HG02938 (cell line): ENCODE measurements around the gene GART.

Source experiments
- ATAC-seq: cut with Tn5 transposase; IDR thresholded peaks from one replicate; pipeline ENCODE4 v1.9.1; 2021; ENCODE audit warnings: mild to moderate bottlenecking, moderate library complexity; ENCODE audit not compliant: unreplicated experiment

The GART gene

DNA sequence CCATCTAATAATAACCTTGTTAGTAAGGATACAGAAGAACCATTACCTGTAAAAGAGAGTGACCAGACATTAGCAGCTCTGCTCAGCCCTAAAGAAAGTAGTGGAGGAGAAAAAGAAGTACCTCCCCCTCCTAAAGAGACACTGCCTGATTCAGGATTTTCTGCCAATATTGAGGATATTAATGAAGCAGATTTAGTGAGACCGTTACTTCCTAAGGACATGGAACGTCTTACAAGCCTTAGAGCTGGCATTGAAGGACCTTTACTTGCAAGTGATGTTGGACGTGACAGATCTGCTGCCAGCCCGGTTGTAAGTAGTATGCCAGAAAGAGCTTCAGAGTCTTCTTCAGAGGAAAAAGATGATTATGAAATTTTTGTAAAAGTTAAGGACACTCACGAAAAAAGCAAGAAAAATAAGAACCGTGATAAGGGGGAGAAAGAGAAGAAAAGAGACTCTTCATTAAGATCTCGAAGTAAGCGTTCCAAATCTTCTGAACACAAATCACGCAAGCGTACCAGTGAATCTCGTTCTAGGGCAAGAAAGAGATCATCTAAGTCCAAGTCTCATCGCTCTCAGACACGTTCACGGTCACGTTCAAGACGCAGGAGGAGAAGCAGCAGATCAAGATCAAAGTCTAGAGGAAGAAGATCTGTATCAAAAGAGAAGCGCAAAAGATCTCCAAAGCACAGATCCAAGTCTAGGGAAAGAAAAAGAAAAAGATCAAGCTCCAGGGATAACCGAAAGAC is 12.5 kb upstream of the GART start:
- ATAC-seq = no peak

DNA sequence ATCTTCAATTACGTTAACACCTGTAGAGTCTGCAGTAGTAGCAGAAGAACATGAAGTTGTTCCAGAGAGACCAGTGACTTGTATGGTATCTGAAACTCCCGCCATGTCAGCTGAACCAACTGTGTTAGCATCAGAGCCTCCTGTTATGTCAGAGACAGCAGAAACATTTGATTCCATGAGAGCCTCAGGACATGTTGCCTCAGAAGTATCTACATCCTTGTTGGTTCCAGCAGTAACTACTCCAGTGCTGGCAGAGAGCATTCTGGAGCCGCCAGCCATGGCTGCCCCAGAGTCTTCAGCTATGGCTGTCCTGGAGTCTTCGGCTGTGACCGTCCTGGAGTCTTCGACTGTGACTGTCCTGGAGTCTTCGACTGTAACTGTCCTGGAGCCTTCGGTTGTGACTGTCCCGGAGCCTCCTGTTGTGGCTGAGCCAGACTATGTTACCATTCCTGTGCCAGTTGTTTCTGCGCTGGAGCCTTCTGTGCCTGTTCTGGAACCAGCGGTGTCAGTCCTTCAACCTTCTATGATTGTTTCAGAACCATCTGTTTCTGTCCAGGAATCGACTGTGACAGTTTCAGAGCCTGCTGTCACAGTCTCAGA is 11.2 kb upstream of the GART start:
- ATAC-seq = no peak

DNA sequence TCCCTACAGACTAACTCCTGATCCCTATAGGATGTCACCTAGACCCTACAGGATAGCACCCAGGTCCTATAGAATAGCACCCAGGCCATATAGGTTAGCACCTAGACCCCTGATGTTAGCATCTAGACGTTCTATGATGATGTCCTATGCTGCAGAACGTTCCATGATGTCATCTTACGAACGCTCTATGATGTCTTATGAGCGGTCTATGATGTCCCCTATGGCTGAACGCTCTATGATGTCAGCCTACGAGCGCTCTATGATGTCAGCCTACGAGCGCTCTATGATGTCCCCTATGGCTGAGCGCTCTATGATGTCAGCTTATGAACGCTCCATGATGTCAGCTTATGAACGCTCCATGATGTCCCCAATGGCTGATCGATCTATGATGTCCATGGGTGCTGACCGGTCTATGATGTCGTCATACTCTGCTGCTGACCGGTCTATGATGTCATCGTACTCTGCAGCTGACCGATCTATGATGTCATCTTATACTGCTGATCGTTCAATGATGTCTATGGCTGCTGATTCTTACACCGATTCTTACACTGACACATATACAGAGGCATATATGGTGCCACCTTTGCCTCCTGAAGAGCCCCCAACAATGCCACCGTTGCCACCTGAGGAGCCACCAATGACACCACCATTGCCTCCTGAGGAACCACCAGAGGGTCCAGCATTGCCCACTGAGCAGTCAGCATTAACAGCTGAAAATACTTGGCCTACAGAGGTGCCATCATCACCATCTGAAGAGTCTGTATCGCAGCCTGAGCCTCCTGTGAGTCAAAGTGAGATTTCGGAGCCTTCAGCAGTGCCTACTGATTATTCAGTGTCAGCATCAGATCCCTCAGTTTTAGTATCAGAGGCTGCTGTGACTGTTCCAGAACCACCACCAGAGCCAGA is 10.4 kb upstream of the GART start:
- no peak for ATAC-seq

DNA sequence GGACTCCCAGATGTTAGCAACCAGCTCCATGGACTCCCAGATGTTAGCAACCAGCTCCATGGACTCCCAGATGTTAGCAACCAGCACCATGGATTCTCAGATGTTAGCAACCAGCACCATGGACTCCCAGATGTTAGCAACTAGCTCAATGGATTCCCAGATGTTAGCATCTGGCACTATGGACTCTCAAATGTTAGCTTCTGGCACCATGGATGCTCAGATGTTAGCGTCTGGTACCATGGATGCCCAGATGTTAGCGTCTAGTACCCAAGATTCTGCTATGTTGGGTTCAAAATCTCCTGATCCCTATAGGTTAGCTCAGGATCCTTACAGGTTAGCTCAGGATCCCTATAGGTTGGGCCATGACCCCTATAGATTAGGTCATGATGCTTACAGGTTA is 9.7 kb upstream of the GART start:
- no peak for ATAC-seq

DNA sequence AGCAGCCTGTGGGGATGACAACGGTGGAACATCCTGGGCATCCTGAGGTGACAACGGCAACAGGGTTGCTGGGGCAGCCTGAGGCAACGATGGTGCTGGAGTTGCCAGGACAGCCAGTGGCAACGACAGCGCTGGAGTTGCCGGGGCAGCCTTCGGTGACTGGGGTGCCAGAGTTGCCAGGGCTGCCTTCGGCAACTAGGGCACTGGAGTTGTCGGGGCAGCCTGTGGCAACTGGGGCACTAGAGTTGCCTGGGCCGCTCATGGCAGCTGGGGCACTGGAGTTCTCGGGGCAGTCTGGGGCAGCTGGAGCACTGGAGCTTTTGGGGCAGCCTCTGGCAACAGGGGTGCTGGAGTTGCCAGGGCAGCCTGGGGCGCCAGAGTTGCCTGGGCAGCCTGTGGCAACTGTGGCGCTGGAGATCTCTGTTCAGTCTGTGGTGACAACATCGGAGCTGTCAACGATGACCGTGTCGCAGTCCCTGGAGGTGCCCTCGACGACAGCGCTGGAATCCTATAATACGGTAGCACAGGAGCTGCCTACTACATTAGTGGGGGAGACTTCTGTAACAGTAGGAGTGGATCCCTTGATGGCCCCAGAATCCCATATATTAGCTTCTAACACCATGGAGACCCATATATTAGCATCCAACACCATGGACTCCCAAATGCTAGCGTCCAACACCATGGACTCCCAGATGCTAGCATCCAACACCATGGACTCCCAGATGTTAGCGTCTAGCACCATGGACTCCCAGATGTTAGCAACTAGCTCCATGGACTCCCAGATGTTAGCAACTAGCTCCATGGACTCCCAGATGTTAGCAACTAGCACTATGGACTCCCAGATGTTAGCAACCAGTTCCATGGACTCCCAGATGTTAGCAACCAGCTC is 9.1 kb upstream of the GART start:
- no peak for ATAC-seq

DNA sequence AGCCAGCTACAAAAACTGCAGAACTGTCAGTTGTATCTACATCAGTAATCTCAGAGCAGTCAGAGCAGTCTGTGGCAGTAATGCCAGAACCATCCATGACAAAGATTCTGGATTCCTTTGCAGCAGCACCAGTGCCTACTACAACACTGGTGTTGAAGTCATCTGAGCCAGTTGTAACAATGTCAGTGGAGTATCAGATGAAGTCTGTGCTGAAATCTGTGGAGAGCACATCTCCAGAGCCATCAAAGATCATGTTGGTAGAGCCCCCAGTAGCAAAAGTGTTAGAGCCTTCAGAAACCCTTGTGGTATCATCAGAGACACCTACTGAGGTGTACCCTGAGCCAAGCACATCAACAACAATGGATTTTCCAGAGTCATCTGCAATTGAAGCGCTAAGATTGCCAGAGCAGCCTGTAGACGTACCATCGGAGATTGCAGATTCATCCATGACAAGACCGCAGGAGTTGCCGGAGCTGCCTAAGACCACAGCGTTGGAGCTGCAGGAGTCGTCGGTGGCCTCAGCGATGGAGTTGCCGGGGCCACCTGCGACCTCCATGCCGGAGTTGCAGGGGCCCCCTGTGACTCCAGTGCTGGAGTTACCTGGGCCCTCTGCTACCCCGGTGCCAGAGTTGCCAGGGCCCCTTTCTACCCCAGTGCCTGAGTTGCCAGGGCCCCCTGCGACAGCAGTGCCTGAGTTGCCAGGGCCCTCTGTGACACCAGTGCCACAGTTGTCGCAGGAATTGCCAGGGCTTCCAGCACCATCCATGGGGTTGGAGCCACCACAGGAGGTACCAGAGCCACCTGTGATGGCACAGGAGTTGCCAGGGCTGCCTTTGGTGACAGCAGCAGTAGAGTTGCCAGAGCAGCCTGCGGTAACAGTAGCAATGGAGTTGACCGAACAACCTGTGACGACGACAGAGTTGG is 8.2 kb upstream of the GART start:
- no peak for ATAC-seq

DNA sequence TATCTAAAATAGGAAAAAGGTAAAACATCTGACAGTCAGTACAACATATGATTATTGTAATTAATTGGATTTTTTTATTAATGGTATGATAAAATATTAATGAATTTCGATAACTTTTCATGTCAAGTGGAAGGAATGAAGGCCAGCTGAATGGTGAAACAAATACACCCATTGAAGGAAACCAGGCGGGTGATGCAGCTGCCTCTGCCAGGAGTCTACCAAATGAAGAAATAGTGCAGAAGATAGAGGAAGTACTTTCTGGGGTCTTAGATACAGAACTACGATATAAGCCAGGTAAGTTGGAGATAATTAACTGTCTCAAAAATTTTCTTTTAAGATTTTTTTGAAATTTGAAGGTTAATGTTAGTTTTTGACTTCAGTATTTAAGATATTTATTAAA is 4.2 kb upstream of the GART start:
- no peak for ATAC-seq

DNA sequence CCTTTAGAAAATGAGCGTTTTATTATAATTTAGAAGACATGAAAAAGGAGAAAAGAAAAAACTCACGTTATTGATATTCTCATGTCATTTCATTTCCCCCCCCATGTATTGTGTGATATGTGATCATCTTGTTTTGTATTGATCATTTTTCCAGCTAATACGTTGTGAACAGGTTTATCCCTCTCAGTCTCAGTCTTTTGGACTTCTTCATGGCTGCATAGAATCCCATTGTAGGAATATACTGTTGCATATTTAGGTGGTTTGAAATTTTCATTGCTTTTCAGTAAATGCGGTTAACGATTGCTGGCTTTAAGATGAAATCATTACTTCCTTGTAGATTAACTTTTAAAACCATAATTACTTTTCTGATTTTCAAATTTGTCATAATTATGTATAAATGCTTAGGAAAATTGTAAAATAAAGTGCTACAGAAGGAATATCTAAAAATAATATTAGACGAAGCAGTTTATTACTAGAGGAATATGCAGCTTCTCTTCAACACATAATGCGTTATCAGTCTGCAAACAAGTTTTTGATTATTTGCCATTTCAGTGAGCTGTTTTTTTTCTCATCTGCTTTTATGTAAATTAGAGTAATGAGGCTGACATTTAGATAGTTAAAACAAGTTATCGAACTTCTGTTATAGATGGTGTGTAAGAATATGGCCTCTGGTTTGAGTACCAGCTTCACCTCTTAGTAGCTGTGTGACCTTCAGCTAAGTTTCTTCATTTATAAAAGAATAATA is 2.7 kb upstream of the GART start:
- no peak for ATAC-seq

DNA sequence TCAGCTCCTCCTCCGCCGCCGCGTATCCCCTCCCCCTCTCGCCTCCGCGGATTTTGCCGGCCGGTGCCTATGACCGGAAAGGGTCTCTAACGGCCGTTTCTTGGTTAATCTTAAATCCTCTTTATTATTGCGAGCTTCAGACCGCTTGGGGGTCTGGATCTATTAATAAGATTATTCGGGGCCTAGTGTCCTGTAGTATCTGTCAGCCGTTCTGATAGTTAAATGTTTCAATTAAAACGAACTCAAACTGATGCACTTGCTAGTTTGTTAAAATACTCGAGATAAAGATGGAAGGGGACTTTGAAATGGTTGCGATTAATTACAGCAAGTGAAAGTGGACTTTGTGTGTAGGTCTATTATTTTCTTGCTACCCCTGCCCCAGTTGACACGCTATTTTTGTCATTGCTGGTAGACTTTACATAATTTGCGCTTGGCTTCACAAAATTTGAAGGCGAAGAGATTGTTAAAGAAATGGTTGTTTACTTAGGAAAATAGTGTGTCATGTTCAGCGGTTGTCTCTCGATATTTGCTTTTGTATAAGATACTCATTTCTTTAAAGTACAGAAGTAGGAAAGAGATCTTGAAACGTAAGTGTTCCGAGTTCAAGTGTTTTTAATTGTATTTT is 1.7 kb upstream of the GART start:
- no peak for ATAC-seq

DNA sequence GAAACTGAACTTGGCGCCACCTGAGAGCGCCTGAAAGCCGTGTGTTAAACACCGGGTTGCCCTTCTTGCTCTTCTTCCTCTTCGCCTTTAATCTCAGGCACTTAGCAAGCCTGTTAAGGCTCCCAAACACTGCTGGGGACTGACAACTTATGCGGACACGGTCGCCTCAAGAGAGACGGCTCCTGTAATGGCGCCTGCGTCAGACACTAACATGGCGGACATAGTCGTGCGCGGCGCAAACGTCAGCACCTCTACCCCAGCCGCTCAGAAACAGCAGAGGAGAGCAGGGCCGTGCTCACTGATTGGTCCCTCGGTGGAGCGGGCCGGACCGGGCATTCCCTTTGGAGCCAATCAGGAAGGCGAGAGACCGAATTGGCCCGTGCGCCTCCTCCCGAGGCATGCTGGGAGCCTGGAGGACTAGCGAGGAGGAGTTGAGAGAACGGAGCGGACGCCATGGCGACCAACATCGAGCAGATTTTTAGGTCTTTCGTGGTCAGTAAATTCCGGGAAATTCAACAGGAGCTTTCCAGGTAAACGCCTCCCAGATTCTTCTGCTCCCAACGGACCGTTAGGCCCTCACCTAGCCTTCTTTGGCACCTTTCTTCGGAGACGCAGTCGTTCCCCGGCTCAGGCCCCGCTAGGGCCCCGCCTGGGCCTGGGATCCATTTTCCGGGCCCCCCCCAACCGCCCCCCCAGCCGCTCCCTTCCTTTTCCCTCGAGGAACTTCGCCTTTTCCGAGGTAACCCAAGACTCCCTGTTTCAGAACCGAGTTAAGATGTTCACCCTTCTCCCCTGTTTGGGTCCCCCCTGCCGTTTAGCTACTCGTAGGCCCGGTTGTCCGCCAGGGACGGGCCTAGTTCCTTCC is 955 bp upstream of the GART start, which contains the start of gene SON:
SON (plus strand) TSS at position 399 of the 865 bp plus-strand sequence; CDS start at position 454, 55 bp downstream.
- ATAC-seq = peak; percentile 95

DNA sequence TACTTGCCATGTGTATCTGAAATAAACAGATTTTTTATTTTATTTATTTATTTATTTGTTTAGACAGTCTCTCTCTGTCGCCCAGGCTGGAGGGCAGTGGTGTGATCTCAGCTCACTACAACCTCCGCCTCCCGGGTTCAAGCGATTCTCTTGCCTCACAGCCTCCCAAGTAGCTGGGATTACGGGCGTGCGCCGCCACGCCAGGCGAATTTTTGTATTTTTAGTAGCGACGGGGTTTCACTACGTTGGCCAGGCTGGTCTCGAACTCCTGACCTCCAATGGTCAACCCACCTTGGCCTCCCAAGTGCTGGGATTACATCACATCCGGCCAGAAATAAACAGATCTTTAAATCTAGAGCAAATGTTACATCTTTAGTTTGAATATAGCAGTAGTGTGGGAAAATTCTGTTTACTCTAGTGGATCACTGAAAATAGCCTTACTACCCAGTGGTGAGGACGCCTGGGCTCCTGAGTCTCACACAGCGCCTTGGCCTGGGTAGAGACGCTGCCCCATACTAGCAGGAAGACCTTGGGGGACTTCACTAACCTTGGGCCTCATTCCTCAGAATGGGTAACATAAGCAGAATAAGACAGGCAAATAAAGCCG is 709 bp downstream of the GART start:
- no peak for ATAC-seq

DNA sequence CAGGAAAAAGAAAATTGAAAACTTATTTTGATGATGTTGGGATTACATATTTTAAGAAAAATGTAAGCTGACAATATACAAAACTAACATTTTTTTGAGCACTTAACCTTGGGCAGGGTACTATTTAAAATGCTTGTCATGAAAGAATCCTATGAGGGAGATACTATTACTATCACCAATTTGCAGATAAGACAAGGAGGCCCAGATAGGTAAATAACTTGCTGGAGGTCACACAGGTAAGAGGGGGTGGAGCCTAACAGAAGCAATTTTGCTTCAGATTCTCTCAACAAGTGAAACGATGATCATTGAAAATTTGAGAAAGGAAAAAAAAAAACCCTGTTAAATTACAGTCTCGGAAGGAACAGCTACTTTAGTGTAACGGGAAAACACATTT is 1.2 kb downstream of the GART start:
- ATAC-seq = no peak

DNA sequence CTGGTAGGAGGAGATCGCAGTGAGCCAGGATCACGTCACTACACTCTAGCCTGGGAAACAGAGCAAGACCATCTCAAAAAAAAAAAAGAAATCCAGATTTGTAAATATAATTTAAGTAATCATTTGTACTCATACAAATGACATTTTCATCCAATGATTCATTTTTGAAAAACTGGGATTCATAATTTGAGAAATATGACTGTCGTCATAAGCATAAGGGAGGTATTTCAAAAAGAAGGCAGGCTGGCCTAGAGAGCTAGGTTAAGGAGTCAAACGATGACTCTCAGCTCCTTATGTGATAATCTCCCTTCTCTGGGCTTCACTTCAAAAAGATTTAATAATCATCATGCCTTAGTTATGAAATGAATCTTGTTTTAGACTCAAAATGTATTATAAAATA is 2.3 kb downstream of the GART start:
- no peak for ATAC-seq

DNA sequence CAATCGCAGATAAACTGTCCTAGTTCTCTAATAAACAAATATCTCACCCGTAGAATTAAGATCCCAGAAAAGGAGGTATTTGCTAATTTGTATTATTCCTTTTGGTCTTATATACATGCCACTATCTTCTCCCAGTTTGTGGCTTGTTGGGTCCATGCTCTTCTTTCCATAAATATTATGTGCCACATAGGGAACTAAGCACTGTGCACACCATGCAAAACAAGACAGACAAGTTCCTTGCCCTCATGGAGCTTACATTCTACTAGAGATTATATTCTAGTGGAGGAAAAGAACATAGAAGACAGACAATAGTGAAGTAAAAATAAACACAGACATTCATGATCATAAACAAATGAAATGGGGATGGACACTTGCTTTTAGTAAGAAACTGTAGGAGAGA is 4.7 kb downstream of the GART start:
- ATAC-seq = no peak

DNA sequence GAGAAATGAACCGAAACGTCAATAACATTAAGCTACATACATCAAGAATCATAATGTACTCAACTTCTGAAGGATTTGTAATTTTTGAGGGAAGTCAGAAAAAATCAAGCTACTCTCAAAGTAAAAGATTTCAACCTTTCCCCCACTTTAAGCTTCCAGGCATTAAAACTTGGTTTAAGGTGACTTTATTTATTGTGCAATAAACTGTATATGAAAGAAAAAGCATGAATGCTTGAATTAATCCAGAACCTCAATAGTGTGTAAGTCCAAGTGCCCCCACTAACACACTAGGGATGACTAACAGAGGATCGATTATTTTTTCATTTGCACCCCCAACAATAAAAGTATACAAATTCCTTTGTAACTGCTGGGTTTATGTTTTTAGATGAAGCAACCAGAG is 10.9 kb downstream of the GART start:
- no peak for ATAC-seq

DNA sequence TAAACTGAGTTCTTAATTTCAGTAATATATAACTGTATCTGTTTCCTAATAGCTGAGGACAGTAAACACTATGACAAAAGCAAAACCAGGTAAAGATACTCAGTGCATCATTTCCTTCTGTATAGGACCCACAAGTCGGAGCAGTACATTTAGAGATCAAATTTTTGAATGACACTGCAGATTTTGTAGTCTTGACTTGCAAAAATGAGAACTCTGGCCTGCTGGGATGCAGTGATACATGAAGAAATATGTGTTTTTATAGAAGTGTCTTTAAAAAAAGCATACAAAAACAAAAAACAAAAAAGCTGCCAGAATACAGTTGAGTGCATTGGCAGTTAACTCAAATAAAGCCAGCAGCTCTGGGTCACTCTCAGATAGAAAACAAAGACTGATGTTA is 19.0 kb downstream of the GART start:
- no peak for ATAC-seq

DNA sequence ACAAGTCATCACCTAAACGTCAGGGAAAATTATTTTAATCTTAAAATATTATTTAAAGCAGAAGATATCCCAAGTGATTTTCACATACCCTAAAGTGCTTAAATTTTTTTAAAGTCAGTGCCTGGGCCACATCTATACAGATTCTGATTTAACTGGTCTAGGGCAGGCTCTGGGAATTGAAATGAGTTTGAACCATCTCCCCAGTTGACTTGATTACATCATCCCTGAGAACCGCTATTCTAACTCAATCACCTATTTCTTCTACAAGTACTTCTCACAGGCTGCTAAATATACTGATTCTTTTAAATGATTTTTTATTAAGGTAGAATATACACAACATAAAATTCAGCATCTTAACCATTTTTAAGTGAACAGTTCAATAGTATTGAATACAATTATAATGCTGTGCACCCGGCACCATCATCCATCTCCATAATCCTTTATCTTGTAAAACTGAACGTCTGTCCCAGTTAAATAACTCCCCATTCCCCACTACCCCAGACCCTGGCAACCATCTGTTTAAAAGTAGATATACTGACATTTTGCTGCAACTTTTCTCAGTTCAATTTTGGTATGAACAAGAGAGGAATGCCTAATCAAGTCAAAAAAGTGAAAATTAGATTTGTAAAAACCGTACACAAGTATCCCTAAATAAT is 19.5 kb downstream of the GART start:
- no peak for ATAC-seq
